ENCODE measurements around the gene KIF26A.

KIF26A gene

DNA sequence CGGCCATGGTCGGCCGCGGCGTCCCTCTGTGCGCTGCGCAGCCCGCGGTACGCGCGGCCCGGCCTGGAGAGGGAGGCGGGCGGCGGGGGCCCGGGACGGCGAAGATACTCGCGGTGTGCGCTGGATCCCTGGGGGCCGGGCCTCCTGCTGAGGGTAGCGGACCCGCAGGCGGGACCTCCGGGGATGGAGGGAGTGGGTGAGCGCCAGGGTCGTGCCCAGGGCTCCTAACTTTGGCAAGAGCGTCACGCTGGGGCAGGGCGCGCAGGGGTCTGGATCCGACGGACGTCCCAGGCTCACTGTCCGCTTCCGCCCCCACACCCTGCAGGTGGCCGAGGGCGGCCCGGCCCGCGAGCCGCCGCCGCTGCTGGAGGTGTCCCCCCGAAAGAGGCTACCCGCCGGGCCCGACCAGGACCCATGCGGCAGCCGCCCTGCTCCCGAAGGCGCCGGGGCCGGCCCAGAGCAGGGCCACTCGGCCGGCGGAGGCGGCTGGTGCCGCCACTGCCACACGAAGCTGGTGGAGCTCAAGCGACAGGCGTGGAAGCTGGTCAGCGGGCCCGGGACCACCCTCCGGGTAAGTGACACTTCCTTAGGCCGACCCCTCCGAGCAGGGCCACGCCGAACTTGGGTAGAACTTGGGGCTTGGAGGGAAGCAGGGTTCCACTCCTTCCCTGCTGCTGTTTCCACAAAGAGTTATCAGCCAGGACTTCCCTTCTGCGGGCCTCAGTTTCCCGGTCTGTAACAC is 502 bp downstream of the KIF26A start:
- peak overlapping the region in 12 of 21 experiments; percentile 4 to 69 (median 47) for H3K27ac ChIP-seq

DNA sequence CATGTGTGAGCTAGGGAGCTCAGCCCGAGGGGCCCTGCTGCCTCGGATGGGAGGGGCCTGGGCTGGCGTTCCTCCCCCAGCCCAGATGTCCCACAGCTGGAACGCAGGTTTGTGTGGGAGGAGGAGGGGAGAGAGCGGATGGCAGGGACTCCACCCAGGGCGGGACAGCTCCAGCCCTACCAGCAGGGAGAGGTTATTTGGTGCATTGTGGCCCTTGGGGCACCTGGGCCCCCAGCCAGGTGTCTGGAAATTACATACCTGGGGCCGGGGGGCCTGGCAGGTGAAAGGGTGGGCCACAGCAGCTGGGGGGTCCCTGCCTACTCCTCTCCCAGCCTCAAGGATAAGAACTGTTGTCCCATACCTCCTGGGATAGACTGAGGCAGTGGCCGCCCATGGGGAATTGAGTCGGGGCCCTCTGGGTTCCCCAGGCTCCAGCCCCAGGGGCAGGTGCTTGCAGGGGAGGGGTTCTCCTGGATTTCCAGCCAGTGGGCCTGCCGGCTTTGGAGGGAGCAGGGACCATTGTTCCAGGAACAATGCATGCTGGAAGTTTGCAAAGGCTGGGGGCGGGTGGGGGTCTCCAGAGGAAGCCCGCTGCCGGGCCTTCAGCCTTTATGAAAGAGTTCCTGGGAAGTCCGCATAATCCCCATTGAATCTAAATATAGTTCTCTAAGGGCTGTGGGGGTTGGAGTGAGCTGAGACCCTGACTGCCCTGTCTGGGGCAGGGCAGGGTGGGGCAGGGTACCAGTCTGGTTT is 1.2 kb downstream of the KIF26A start:
- H3K27ac ChIP-seq, result peak overlapping the region in 2 of 21 experiments; percentile 3 to 25
- peak overlapping the region; percentile 26 to 60 (median 39) for H3K4me3 ChIP-seq

More for the DNA sequence above, 502 bp downstream of the KIF26A start:
- peak overlapping the region; percentile 26 to 60 (median 39) for H3K4me3 ChIP-seq

DNA sequence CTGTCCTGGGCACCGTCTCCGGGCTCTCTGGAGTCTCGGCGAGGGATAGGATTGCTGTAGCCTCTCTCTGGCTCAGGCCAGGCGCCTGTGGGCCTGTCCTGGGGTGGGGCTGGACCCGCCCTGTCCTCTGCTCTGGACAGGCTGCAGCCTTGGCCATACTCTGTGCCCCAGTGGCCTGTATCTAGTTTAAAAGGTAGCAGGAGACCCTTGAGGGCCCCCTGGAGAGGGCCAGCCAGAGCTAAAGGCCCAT is 1.8 kb downstream of the KIF26A start:
- no peak overlapping the region for H3K27ac ChIP-seq
- H3K4me3 ChIP-seq, result peak overlapping the region in 3 of 7 experiments; percentile 45 to 60 (median 48)

DNA sequence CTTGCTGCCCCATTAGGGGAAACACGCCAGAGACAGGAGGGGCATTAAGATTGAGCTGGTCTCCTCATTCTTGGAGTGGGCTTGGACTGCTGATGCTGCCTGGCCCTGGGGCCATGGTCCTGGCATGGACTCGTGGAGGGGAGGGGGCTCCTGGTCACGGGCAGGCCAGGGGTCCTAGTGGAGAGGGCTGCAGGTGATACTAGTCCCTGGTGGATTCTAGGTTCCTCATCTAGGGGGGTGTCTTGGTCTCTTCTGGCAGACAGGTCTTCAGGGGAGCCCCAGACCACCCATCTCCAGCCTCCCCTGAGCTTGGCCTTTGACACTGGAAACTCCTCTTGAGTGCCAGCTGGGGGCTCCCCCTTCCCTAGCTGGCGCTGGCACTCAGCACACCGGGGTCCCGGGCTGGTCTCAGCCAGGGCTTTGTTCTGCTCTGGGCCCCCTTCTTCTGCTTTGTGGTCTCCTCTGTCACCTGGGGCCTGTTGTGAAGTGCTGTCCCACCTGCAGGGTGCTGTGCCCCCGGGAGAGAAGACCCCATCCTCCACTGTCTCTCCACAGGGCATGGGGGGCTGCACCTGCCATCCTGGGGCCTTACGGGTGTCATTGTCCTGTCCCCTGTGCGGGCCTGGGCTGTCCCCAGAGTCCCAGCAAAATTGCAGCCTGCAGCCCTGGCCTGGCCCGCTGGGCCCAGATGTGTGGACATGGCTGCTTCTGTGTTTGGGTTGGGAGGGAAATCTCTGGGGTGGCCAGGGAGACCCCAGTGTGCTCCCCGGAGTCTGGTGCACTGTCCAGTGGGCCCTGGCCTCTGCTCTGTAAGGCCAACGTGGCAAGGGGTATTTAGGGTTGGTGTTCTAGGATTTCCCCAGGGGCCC is 2.3 kb downstream of the KIF26A start:
- Histone ChIP-seq H3K27ac (no peak overlapping the region), H3K4me3 (peak overlapping the region in 2 of 7 experiments; percentile 45 to 60)

DNA sequence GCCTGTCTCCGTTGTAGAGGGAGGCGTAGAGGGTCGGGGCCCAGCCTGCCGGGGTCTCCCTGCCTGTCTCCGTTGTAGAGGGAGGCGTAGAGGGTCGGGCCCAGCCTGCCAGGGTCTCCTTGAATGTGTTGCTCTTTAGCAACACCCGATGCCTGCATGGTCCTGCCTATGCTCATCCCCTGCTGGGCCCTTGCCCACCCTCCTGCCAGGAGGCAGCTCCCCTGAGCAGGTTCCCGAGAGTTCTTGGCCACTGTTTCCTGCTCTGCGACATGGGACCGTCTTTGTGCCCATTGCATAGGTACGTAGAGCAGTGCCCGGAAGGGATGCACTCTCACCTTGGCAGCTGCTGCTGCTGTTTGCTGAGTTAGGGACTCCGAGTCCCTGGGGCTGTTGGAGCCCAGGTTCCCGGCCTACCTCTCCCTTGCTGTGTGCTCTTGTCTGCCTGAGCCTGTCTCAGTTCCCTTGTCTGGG is 3.3 kb downstream of the KIF26A start:
- no peak overlapping the region for H3K27ac ChIP-seq
- H3K4me3 ChIP-seq, result no peak overlapping the region

DNA sequence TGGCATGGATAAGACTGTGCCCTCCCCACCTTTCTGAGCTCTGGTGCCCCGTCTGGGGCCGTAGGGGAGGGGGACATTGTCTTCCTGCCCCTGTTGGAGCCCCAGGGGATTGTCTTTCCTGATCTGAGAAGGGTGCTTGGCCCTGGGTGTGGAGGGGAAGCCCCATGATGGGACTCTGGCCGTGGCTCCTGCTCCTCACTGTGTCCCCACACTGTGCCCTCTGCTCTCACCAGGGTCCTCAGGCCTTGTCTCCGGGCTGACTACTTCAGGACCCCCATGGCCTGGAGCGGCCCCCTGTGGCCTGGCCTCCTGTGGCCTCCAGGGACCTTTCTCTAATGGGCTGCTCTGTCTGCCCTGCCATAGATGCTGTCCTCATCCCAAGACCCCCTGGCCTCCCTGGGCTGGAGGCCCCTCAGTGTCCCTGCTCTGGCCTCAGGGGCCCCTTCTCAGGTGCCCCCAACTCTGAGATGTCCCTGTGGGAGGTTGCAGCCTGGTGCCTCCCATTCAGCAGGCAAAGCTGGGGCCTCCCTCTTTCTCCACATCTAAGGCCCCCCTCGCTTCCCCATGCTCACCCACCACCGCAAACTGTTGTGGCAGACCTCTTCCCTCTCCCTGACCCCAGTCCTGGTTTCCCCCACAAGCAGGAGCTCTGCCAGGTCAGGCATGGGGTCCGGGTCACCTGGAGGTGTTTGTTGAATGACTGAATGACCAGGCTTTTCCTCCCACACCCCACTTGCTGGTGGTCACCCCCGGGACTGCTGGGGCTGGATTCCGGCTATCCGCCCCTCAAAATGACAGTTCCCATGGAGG is 4.0 kb downstream of the KIF26A start:
- Histone ChIP-seq H3K4me3 (no peak overlapping the region), H3K27ac (no peak overlapping the region)

DNA sequence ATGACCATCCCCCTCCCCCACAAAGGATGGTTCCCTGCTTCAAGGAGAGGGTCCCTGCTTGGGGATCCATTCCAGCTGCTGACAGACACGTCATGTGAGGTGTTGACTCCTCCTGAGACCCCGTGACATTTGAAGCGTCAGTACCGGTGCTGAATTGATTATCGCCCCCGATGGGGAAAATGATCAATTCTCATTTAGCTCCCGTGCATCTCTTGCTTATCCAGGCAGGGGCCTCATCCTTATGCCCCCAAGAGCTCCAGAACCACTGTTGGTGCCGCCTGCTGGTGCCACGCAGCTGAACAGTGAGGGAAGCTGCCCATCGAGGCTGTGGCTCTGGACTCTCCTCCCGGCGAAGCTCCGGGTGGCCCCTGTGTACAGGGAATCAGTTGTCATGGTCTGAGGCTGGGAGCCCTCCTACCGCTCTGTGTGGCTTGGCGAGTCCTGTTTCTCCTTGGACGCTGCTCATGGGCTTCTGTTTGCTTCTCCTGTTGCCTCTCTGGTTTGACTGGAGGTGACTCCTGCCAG is 4.6 kb downstream of the KIF26A start:
- no peak overlapping the region for H3K4me3 ChIP-seq
- no peak overlapping the region for H3K27ac ChIP-seq

DNA sequence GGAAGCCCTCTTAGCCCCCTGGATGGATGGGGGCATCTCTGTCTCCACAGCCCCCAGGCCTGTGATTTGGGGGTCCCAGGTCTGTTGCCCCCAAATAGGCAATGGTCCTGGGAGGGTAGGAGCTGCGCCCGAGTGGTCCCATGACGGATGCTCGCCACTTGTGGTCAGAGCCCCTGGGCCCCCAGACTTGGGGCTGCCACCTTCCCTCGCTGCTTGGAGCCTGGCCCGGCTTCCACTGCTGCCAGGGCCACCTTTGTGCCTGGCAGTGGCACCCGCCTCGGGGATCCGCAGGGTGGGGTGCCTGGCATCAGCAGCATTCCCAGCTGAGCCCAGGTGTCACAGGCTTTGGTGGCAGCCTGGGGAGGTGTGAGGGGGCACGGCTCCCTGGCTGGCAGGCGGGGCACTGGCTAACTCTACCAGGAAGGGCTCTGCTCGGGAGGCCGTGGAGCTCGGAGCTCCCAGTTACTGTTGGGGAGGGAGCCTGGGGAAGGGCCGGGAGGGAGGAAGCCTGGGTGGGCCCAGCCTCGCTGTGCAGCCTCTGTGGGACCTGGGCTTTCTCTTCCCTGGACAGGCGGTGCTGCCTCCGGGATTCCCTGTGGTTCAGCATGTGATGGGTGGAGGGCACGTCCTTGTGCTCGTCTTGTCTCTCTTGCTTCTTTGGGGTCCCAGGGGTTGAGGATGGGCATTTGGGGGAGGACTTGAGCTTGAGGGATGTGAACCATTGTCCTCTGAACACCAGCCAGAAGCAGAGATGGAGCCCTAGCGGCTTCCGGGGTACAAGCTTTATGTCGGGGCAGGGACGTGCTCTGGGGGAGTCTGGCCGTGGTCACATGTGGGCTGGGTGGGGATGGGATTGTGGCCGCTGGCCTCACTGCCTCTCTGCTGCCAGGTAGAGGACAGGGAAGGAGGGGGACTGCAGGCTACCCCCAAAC is 5.4 kb downstream of the KIF26A start:
- no peak overlapping the region for H3K4me3 ChIP-seq
- no peak overlapping the region for H3K27ac ChIP-seq

DNA sequence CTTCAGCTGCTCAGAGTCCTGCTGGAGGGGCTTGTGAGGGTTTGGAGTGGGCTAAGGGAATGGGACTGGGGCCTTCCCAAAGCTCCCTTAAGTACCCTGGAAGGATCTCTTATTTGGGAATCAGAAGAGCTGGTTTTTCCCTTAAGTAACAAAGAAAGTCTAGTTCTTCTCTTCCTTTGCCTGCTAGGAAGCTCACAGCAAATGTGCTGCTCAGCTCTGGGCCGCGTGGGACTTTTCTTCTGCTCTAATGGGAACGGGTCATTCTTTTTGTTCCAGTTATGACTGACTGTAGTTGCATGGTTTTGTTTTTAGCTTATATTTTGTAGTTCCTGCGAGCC is 6.0 kb downstream of the KIF26A start:
- H3K4me3 ChIP-seq, result no peak overlapping the region
- no peak overlapping the region for H3K27ac ChIP-seq

DNA sequence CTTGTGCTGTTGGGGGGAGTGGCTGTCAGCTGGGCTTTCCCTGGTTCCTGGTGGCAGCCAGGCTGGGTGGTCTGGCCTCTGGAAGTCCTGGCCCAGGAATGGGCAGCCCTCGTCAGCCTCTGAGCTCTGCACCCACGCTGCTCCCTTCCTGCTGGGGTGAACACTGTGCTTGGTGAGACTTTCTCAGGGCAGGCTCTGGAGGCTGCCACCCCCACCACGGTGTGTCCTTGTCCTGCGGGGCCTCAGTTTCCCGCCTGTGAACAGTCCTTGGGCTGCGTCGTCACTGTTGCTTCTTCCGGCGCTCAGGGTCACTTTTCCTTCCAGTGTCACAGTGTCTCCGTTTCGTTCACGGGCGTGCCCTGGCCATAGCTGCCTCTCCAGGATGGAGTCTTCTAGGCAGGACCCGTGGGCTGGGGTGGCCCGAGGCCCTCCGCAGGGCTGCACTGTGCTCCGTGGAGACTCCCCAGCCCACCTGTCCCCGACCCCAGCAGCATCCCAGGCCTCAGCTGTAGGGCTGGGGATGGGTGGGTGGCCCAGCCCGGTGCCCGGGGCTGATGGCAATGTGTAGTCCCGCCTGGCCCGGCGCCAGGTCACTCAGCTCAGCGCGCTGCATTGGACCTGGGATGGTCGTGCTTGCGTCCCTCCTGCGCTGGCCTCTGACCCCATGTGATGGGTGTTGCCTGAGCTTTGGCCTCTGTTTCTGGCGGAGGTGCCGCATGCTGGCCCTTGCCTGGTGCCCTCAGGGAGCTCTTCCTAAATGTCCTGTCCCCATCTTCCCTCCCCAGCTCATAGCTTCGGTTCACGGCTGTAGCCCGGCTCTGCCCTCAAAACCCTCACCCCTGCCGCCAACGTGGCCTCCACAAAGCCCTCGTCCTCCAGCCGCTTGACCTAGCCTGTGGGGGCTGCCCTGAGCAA is 6.8 kb downstream of the KIF26A start:
- H3K4me3 ChIP-seq, result no peak overlapping the region

DNA sequence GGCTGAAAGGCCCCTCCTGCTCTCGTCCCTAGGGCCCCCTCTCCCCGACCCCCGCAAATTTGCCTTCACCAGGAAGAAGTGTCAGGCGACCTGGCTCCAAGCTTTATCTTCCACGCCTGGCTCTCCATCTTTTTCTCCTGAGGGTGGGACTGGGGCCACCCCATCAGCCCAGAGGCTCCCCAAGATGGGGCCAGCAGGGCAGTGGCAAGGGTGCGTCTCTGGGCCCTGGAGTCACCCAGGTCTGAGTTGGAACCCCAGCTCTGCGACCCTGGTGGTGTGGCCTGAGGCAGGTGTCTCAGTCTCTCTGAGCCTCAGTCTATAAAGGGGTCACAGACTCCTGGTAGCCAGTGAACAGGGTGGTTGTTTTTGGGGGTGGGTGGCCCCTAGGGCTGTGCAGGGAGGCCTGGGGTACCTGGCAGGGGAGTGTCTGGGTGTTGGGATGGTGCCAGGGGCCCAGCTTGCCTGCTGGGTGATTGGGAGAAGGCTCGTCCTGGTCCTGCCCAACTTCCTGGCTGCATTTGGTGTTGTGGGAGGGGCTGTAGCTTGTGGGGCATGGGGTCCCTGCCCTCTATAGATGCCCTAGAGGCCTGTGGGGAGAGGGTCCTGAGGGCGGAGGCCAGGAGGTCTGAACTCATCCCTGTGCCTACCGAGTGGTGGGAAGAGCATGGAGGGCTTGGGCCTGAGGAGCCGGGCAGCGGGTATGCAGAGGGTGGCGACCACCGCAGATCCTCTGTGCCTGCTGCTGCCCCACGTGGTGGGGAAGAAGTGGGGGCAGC is 7.6 kb downstream of the KIF26A start:
- H3K27ac ChIP-seq, result no peak overlapping the region
- no peak overlapping the region for H3K4me3 ChIP-seq

More for the DNA sequence above, 6.8 kb downstream of the KIF26A start:
- no peak overlapping the region for H3K27ac ChIP-seq

DNA sequence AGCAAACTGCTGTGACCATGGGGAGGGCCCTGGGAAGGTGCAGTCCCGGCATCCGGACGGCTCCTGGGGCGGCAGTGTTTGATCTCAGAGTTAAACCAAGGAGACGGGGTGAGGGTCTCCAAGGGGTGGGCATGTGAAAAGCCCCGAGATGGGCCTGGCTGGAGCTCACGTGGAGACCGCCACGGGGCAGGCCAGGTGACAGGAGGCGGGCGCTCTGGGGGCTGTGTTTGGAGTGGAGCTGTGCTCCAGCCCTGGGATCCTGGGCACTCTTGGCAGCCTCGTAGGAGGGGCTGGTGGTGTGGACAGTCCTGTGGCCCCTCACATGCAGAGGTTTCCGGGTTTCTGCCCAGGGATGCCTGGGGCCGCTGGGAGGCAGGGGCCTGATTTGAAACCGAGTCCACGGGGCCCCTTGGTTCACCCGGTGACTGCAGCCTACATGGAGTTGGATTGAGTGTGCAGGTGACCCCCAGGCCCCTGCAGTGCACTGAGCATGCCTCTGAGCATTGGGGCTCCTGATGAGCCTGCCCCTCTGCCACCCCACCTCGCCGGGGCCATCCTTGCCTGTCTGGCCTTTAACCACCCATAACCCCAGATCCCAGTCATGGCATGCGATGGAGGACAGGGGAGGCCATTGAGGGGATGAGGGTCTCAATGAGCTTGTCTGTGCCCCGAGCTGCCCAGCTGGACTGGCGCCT is 8.4 kb downstream of the KIF26A start:
- Histone ChIP-seq H3K4me3 (no peak overlapping the region), H3K27ac (no peak overlapping the region)

DNA sequence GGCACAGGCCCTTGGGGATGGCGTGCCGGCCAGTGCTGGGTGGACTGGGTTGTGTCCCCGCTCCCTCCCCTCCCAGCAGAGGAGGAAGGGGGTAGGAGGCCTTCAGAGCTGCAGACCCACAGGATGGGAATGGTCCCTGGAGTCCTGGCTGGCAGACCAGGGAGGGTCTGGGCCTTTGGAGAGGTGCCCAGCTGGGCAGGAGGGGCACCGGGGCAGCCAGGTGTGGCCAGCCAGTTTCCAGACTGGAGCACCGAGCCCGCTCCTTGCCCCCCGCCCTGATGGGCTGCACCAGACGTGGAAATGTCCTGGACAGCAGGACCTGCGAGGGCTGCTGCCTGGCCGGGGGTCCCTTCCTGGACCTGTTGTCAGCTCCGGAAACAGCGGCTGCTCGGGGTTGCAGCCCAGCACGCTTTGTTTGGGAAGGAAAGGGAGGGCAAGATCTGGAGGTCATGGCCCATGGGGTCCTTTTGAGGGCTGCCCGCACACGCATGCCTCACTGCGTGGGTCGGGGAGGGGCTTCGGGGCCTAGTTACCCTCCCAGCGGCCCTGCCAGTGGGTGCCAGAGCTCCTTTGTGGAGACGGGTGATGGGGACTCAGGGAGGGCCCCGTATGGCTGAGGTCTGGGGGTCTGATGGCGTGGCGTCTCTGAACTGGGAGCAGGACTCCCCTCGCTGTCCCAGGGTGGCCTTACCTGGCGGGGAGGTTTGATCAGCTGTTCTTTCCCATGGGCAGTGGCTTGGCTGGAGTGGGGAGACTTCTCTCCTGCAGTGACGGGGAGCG is 9.1 kb downstream of the KIF26A start:
- Histone ChIP-seq H3K4me3 (no peak overlapping the region), H3K27ac (no peak overlapping the region)

DNA sequence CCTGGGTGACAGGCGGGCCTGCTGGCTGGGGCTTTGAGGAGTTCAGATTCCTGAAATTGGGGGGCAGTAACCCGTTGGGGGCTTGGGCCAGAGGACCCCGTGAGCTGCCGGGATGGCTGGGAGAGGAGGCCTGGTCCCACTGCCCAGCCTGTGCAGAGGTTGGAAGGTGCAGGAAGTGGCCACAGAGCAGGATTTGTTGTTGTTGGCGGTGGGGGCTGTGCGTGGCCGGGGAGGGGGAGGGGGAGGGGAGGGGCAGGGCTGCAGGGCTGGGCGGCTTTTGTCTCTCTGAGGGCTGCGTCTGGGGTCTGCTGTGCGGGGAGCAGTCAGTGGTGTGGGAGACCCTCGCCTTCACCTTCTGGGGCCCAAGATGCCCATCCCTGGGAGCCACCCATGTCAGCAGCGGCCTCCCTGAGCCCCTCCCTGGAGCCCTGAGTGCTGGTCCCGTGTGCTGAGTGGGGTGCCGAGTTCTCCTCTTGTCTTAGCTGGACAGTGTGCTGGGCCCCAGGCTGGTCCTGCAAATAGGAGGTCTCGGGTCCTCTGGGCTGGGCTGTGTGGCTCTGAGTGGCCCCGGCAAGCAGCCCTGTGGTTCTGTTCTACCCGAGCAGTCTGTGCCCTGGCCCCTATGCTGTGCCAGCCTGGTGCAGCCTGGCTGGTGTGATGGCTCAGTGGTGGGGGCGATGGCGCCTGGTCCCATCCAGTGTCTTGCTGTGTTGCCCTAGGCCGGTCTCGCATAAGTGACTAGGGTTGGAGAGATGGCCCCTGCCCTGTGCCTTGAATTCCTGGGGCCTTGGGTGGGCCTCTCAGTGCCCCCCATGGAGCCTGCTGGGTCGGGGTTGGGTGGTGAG is 10.3 kb downstream of the KIF26A start:
- no peak overlapping the region for H3K4me3 ChIP-seq
- peak overlapping the region in 3 of 21 experiments; percentile 28 to 47 (median 42) for H3K27ac ChIP-seq
